A549 (cell line): ENCODE data around the gene EFHC1.

Source experiments
- BHLHE40 ChIP-seq: IDR thresholded peaks from 2 replicates; pipeline ENCODE4 v1.6.1; 2012; ENCODE audit warnings: low read depth, low read length, inconsistent platforms
- CEBPB ChIP-seq, 2 experiments: fragments of >200 bp in 1 of 2; sonication (Bioruptor Twin) in 1 of 2; formaldehyde crosslinking in 1 of 2; IDR thresholded peaks; 2 replicates each; pipeline ENCODE4 v1.6.1; 2012 to 2016
- EP300 ChIP-seq, 2 experiments: fragments of >200 bp; sonication (Bioruptor Twin); formaldehyde crosslinking; IDR thresholded peaks; 2 replicates in 1 of 2; 3 replicates in 1 of 2; pipeline ENCODE4 v1.6.1; 2016 to 2017
- HOXA7 ChIP-seq: fragments of 250-450 bp; sonication (Bioruptor Pico); IDR thresholded peaks from 2 replicates; pipeline ENCODE4 v1.5.0; 2020; ENCODE audit warnings: mild to moderate bottlenecking, moderate library complexity
- KDM1A ChIP-seq: fragments of 200-600 bp; sonication (generic); IDR thresholded peaks from 2 replicates; pipeline ENCODE4 v1.6.1; 2016; ENCODE audit warnings: low read depth, mild to moderate bottlenecking
- MYC ChIP-seq: IDR thresholded peaks from 2 replicates; pipeline ENCODE4 v1.6.1; 2012; ENCODE audit warnings: mild to moderate bottlenecking, inconsistent platforms, low read length, improper control_type of control experiment, borderline replicate concordance
- POLR2A ChIP-seq: IDR thresholded peaks from 2 replicates; pipeline ENCODE4 v1.6.1; 2012; ENCODE audit warnings: mild to moderate bottlenecking, low read length
- RCOR1 ChIP-seq: fragments of 150-350 bp; IDR thresholded peaks from 2 replicates; pipeline ENCODE4 v1.6.1; 2014; ENCODE audit warnings: antibody characterized with exemption, low read length, low read depth
- SMC3 ChIP-seq: fragments of >200 bp; sonication (Bioruptor Twin); formaldehyde crosslinking; IDR thresholded peaks from 3 replicates; pipeline ENCODE4 v1.6.1; 2018; ENCODE audit warnings: inconsistent platforms
- ZFP36 ChIP-seq: fragments of 450-650 bp; IDR thresholded peaks from 2 replicates; pipeline ENCODE4 v1.6.1; 2014; ENCODE audit warnings: borderline replicate concordance; ENCODE audit not compliant: partially characterized antibody
- TF ChIP-seq, protein P1 (sequence below): fragments of >200 bp; sonication (Bioruptor Twin); formaldehyde crosslinking; IDR thresholded peaks from 3 replicates; pipeline ENCODE4 v1.5.1; 2016
- TF ChIP-seq, protein P2 (sequence below): IDR thresholded peaks from 2 replicates; pipeline ENCODE4 v1.6.1; 2012
- TF ChIP-seq, protein P3 (sequence below): IDR thresholded peaks from 2 replicates; pipeline ENCODE4 v1.6.1; 2012

DNA sequence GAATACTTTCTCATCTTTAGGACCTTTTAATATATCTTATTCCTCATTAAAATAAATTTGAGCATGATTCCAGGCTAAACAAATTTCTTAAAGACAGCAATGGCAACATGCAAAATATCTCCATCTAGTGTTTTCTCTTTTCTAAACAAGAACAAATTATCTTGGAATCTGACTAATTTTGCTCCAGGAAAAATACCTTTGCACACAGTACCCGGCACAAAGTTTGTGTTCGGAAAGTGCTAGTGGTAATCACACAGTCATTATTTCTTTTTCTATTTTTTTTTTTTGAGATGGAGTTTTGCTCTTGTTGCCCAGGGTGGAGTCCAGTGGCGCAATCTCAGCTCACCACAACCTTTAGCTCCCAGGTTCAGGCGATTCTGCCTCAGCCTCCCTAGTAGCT, 8.2 kb upstream of the EFHC1 start:
- TF ChIP-seq, protein P1, sequence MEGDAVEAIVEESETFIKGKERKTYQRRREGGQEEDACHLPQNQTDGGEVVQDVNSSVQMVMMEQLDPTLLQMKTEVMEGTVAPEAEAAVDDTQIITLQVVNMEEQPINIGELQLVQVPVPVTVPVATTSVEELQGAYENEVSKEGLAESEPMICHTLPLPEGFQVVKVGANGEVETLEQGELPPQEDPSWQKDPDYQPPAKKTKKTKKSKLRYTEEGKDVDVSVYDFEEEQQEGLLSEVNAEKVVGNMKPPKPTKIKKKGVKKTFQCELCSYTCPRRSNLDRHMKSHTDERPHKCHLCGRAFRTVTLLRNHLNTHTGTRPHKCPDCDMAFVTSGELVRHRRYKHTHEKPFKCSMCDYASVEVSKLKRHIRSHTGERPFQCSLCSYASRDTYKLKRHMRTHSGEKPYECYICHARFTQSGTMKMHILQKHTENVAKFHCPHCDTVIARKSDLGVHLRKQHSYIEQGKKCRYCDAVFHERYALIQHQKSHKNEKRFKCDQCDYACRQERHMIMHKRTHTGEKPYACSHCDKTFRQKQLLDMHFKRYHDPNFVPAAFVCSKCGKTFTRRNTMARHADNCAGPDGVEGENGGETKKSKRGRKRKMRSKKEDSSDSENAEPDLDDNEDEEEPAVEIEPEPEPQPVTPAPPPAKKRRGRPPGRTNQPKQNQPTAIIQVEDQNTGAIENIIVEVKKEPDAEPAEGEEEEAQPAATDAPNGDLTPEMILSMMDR: no peak
- no peak for TF ChIP-seq BHLHE40
- TF ChIP-seq EP300 (IDR thresholded peaks at IDR 0.05): no peak
- TF ChIP-seq, protein P2, sequence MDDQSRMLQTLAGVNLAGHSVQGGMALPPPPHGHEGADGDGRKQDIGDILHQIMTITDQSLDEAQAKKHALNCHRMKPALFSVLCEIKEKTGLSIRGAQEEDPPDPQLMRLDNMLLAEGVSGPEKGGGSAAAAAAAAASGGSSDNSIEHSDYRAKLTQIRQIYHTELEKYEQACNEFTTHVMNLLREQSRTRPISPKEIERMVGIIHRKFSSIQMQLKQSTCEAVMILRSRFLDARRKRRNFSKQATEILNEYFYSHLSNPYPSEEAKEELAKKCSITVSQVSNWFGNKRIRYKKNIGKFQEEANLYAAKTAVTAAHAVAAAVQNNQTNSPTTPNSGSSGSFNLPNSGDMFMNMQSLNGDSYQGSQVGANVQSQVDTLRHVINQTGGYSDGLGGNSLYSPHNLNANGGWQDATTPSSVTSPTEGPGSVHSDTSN: no peak
- TF ChIP-seq ZFP36: no peak
- no peak for TF ChIP-seq RCOR1
- no peak for TF ChIP-seq SMC3
- no peak for TF ChIP-seq CEBPB (IDR thresholded peaks at IDR 0.05)
- no peak for TF ChIP-seq KDM1A
- no peak for TF ChIP-seq MYC
- TF ChIP-seq HOXA7 (CRISPR knock-in tag): no peak
- TF ChIP-seq POLR2A: no peak
- TF ChIP-seq, protein P3, sequence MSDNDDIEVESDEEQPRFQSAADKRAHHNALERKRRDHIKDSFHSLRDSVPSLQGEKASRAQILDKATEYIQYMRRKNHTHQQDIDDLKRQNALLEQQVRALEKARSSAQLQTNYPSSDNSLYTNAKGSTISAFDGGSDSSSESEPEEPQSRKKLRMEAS: no peak
